ENCODE results near the gene XRCC4.

GRCh38 chr5:83400701-83401100 is 323.4 kb downstream of the XRCC4 start:
- TF ChIP-seq POLR2AphosphoS5 (IDR thresholded peaks at IDR 0.05) = no peak
- TF ChIP-seq CTCF (IDR thresholded peaks at IDR 0.05) = no peak

Measured in breast epithelium (tissue), 3 donors.